Progenitor cell of endocrine pancreas (in vitro differentiated cells): ENCODE results near the gene ZNF445. TPM values are rescaled to one million over a fixed set of nuclear protein-coding genes. Genes with fewer than 3 reads are reported as not detected.
A peak's percentile ranks its signal among the peaks of the same experiment; 100 is the strongest.
"Not testable (repeated sequence)": the region's sequence is repeated elsewhere in the genome, so short reads cannot be mapped to it uniquely, and the experiment has no call there.

ENCODE experiments used
- DNase-seq: peaks from one replicate; pipeline ENCODE4 v3.0.0; 2021; ENCODE audit warnings: low spot score; ENCODE audit not compliant: unreplicated experiment
- H3K27ac Mint-ChIP-seq: 2 replicates; pipeline ENCODE4 v1.8.0; 2021; ENCODE audit warnings: mild to moderate bottlenecking, moderate library complexity, mixed read lengths
- H3K27me3 Mint-ChIP-seq: 2 replicates; pipeline ENCODE4 v1.8.0; 2021; ENCODE audit warnings: mixed read lengths
- H3K36me3 Mint-ChIP-seq: 2 replicates; pipeline ENCODE4 v1.8.0; 2022; ENCODE audit warnings: mixed read lengths; ENCODE audit not compliant: insufficient read depth
- H3K4me1 Mint-ChIP-seq: 2 replicates; pipeline ENCODE4 v1.8.0; 2021; ENCODE audit warnings: low read depth, mixed read lengths
- H3K4me3 Mint-ChIP-seq: 2 replicates; pipeline ENCODE4 v1.8.0; 2021; ENCODE audit warnings: low read depth, mild to moderate bottlenecking, moderate library complexity, mixed read lengths
- H3K9me3 Mint-ChIP-seq: 2 replicates; pipeline ENCODE4 v1.8.0; 2021; ENCODE audit warnings: low read depth, mixed read lengths
- total RNA-seq: library from RNA; stranded (reverse); gene quantifications from 2 replicates; pipeline ENCODE4 v1.2.1, GENCODE V29; 2021
- TF ChIP-seq, protein P1 (sequence below): fragments of 200-600 bp; sonication (generic); IDR thresholded peaks from one replicate; pipeline ENCODE4 v1.5.0; 2021; ENCODE audit warnings: antibody characterized with exemption, mild to moderate bottlenecking; ENCODE audit not compliant: unreplicated experiment

Gene ZNF445
- total RNA-seq, 1 donor from 2014 or later, result 64.0 TPM

DNA sequence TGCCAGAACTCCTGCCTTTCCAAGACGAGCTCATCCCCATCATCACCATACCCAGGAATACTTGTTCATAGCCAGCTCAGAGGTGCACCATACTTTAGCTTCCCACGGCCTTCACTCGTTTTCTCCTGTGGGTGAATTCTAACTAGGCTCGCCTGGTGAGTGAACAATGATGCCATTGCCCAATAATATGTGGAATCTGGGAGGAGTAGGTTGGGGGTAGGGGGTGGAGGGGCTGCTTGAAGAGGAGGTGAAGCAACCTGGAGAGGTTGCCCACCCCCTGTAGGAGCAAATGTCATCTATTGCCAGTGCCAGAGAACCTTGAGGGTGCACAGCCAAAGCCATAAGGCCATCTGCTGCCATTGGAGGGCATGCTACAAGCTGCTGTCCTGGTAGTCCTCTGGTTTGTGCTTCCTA lies 592 bp upstream of the ZNF445 start:
- H3K4me1 Mint-ChIP-seq, result peaks cover 38% of the 10 kb centered on the region
- peaks cover 1% of the 10 kb centered on the region for H3K36me3 Mint-ChIP-seq
- peak overlapping the region; percentile 93 for H3K4me3 Mint-ChIP-seq
- peak overlapping the region; percentile 97 for H3K27ac Mint-ChIP-seq
- H3K27me3 Mint-ChIP-seq, result no peaks in the 10 kb centered on the region
- TF ChIP-seq, protein P1, sequence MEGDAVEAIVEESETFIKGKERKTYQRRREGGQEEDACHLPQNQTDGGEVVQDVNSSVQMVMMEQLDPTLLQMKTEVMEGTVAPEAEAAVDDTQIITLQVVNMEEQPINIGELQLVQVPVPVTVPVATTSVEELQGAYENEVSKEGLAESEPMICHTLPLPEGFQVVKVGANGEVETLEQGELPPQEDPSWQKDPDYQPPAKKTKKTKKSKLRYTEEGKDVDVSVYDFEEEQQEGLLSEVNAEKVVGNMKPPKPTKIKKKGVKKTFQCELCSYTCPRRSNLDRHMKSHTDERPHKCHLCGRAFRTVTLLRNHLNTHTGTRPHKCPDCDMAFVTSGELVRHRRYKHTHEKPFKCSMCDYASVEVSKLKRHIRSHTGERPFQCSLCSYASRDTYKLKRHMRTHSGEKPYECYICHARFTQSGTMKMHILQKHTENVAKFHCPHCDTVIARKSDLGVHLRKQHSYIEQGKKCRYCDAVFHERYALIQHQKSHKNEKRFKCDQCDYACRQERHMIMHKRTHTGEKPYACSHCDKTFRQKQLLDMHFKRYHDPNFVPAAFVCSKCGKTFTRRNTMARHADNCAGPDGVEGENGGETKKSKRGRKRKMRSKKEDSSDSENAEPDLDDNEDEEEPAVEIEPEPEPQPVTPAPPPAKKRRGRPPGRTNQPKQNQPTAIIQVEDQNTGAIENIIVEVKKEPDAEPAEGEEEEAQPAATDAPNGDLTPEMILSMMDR, result no peak
- H3K9me3 Mint-ChIP-seq, result no peaks in the 10 kb centered on the region
- no peak for DNase-seq

DNA sequence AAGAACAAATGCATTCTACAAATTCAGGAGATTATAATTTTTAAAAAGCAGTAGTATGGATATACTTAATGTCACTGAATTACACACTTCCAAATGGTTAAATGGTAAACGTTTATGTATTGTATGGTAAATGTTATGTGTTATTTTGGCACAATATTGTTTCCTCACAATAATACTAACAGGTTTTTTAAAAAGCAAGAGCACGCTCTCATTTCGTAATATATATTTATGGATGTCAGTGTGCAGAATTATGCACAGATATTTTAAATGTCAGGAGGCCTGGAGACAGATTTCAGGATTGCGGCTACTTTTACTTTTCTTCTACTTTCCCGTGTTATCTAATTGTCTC lies 533 bp downstream of the ZNF445 start:
- Mint-ChIP-seq H3K9me3 (no peaks in the 10 kb centered on the region), H3K36me3 (peaks cover 1% of the 10 kb centered on the region), H3K4me3 (peak overlapping the region; percentile 88), H3K27ac (peak overlapping the region; percentile 89), H3K4me1 (peaks cover 43% of the 10 kb centered on the region), H3K27me3 (no peaks in the 10 kb centered on the region)
- TF ChIP-seq, protein P1, result no peak
- no peak for DNase-seq

DNA sequence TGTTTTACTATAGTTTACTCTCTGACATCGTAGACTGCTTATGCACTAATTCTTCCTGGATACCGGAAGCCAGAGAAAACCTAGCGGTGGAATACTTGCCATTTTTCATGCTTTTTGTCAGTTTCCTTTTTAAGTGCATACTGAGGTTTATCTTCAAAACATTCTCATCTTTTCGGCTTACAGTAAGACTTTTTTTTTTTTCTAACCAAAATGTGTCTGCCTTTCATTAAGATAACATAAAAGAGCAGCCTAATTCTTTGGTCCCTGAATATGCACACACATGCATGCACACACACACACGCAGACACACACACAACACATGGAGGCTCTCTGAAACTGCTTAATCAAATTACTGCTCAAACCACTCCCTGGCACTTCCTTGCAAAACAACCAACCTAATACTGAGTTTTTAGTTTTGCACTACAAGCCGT lies 1.3 kb downstream of the ZNF445 start:
- Mint-ChIP-seq H3K36me3 (peaks cover 3% of the 10 kb centered on the region), H3K4me3 (peak overlapping the region; percentile 88), H3K27me3 (no peaks in the 10 kb centered on the region), H3K27ac (peak overlapping the region; percentile 89), H3K9me3 (no peaks in the 10 kb centered on the region), H3K4me1 (peaks cover 49% of the 10 kb centered on the region)
- TF ChIP-seq, protein P1, result no peak
- no peak for DNase-seq

DNA sequence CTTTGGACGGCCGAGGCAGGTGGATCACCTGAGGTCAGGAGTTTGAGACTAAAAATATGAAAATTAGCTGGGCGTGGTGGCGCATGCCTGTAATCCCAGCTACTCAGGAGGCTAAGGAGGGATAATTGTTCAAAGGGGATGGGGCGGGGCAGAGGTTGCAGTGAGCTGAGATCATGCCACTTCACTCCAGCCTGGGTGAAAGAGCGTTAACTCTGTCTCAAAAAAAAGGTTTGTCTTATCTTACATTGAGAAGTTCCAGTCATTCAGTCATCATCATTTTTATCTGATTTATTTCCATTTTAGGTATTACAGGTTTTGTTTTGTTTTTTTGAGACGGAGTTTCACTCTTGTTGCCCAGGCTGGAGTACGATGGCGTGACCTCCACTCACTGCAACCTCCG lies 2.6 kb downstream of the ZNF445 start:
- H3K9me3 Mint-ChIP-seq, DNase-seq, H3K36me3 Mint-ChIP-seq, H3K27me3 Mint-ChIP-seq: not testable (repeated sequence)
- Mint-ChIP-seq H3K4me3 (peak overlapping the region; percentile 47), H3K27ac (peak overlapping the region; percentile 81), H3K4me1 (peaks cover 50% of the 10 kb centered on the region)

DNA sequence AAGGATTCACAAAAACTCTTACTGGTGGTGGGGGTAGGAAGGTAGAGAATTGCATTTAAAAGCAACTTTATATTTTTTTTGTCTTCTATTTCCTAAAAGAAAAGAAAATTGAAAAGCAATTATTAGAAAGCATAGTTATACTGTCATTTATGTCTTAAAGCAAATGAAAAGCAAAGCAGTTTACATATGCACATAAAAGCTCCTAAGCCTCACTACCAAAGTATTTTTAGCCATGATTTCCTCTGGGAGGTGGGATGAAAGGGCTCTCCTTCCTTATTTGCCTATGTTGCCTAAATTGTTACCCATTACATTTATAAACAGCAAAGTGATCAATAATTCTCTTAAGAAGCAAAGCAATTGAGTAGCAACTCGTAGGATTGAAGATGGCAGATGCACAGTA lies 7.0 kb downstream of the ZNF445 start:
- no peaks in the 10 kb centered on the region for H3K9me3 Mint-ChIP-seq
- H3K27ac Mint-ChIP-seq, result peak overlapping the region; percentile 54
- H3K4me3 Mint-ChIP-seq, result no peak overlapping the region
- no peak for DNase-seq
- H3K27me3 Mint-ChIP-seq, result no peaks in the 10 kb centered on the region
- peaks cover 56% of the 10 kb centered on the region for H3K4me1 Mint-ChIP-seq
- TF ChIP-seq, protein P1, result no peak
- H3K36me3 Mint-ChIP-seq, result peaks cover 12% of the 10 kb centered on the region

DNA sequence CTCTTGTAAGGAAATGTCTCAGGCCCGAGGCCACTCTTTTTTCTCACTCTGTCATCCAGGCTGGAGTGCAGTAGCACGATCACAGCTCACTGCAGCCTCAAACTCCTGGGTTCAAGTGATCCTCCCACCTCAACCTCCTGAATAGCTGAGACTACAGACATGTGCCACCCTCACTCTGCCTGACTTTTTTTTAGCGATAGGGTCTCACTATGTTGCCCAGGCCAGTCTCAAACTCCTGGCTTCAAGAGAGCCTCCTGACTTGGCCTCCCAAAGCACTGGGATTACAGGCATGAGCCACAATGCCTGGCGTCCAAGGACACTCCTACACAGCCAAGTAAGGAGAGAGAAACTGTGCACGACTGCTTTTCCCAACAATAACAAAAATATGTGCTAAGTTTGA lies 7.6 kb downstream of the ZNF445 start:
- Mint-ChIP-seq H3K27me3 (no peaks in the 10 kb centered on the region), H3K27ac (peak overlapping the region; percentile 97), H3K4me1 (peaks cover 56% of the 10 kb centered on the region), H3K36me3 (peaks cover 17% of the 10 kb centered on the region), H3K9me3 (no peaks in the 10 kb centered on the region), H3K4me3 (no peak overlapping the region)
- TF ChIP-seq, protein P1, result no peak
- no peak for DNase-seq
